RWPE2 (cell line): ENCODE results near the gene SHROOM3.

ENCODE experiments used
- ATAC-seq: fragments of 200-7000 bp; cut with Tn5 transposase; 3 replicates; pipeline ENCODE4 v1.9.1; 2021; ENCODE audit warnings: low read depth
- DNase-seq: peaks from one replicate; pipeline ENCODE4 v3.0.0-alpha.2; 2020; ENCODE audit warnings: low spot score
- H3K27ac ChIP-seq: fragments of 450-650 bp; 2 replicates; pipeline ENCODE4 v1.5.1; 2017; ENCODE audit warnings: mild to moderate bottlenecking; ENCODE audit not compliant: poor library complexity, severe bottlenecking
- H3K27me3 ChIP-seq: fragments of 250-450 bp; sonication (Bioruptor Pico); 2 replicates; pipeline ENCODE4 v1.5.1; 2021; ENCODE audit warnings: mild to moderate bottlenecking, moderate library complexity; ENCODE audit not compliant: insufficient read depth, poor library complexity, severe bottlenecking
- H3K36me3 ChIP-seq: fragments of 250-450 bp; sonication (Bioruptor Pico); 2 replicates; pipeline ENCODE4 v1.5.1; 2020; ENCODE audit warnings: low read depth, mild to moderate bottlenecking, moderate library complexity
- H3K4me1 ChIP-seq: fragments of 250-450 bp; sonication (Bioruptor Pico); 2 replicates; pipeline ENCODE4 v1.5.1; 2021; ENCODE audit warnings: mild to moderate bottlenecking, moderate library complexity; ENCODE audit not compliant: insufficient read depth, poor library complexity, severe bottlenecking
- H3K4me3 ChIP-seq: fragments of 250-450 bp; sonication (Bioruptor Pico); 2 replicates; pipeline ENCODE4 v1.5.1; 2021; ENCODE audit warnings: mild to moderate bottlenecking, moderate library complexity; ENCODE audit not compliant: severe bottlenecking
- H3K9me3 ChIP-seq: fragments of 250-450 bp; sonication (Bioruptor Pico); 2 replicates; pipeline ENCODE4 v1.5.1; 2021; ENCODE audit warnings: mild to moderate bottlenecking, moderate library complexity; ENCODE audit not compliant: severe bottlenecking
- TF ChIP-seq, protein P1 (sequence below): fragments of 450-650 bp; IDR thresholded peaks from one replicate; pipeline ENCODE4 v1.5.1; 2017; ENCODE audit warnings: mild to moderate bottlenecking, moderate library complexity; ENCODE audit not compliant: poor library complexity, severe bottlenecking

SHROOM3 gene

DNA sequence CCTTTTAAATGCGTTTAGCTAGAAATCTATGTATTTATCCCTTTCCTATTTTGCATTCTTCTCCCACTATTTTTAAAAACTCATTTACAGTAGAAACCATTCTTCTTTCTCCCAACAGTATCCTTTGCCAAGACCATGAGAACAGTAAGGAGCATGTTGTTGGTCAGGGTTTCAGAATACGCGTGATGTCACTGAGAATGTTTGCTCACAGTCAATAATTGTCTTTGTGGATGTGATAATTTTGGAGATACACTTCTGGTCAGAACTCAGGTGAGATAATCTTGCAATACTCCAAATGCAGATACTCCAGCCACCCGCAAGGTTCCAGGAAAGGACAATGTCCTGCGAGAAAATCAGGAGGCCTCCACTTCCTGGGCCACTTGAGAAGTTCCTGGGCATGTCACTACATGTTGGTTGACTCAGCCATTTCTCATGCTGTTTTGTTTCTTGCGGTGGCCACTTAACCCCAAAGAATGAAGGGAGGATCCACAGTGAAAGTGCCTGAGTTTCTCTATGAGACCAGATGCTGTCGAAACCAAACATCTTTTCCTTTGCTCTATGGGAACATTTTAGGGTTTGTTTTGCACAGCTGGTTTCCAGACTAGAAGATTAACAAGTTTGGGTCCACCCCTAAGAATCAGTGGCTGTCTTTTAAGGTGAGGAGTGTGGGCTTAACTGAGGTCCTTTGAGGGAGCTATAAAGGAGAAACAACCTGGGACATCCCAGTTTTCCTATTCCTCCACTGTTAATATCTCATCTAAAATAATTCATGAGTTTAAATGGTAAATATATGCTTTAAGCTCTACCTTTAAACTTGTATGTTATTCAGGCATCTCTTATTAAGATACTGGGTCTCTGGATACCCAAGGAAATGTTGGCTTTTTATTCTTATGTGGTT is 346.9 kb downstream of the SHROOM3 start:
- peaks cover 26% of the 10 kb centered on the region for H3K4me1 ChIP-seq
- H3K4me3 ChIP-seq = no peak overlapping the region
- no peaks in the 10 kb centered on the region for H3K9me3 ChIP-seq
- peak; percentile 87 for ATAC-seq
- peak; percentile 83 for DNase-seq
- no peaks in the 10 kb centered on the region for H3K27me3 ChIP-seq
- peak overlapping the region; percentile 85 for H3K27ac ChIP-seq
- H3K36me3 ChIP-seq = peaks cover 56% of the 10 kb centered on the region
- TF ChIP-seq, protein P1, sequence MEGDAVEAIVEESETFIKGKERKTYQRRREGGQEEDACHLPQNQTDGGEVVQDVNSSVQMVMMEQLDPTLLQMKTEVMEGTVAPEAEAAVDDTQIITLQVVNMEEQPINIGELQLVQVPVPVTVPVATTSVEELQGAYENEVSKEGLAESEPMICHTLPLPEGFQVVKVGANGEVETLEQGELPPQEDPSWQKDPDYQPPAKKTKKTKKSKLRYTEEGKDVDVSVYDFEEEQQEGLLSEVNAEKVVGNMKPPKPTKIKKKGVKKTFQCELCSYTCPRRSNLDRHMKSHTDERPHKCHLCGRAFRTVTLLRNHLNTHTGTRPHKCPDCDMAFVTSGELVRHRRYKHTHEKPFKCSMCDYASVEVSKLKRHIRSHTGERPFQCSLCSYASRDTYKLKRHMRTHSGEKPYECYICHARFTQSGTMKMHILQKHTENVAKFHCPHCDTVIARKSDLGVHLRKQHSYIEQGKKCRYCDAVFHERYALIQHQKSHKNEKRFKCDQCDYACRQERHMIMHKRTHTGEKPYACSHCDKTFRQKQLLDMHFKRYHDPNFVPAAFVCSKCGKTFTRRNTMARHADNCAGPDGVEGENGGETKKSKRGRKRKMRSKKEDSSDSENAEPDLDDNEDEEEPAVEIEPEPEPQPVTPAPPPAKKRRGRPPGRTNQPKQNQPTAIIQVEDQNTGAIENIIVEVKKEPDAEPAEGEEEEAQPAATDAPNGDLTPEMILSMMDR = no peak

DNA sequence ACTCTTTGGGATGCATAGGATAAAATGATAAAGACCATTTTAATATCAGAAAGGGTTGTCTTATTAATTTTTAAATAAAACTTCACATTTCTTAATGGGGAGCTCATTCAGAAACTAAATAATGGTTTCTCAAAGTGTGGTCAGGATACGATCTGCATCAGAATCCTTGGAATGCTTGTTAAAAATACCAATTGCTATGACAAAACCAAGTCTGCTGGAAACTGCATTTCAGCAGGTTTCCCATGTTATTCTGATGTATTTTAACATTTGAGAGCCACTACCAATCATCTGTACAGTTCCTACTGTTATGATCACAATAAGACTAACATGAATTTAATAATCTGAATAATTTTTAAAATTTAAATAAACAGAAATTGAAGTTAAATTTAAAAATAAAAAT is 347.8 kb downstream of the SHROOM3 start:
- TF ChIP-seq, protein P1 = no peak
- peaks cover 26% of the 10 kb centered on the region for H3K4me1 ChIP-seq

DNA sequence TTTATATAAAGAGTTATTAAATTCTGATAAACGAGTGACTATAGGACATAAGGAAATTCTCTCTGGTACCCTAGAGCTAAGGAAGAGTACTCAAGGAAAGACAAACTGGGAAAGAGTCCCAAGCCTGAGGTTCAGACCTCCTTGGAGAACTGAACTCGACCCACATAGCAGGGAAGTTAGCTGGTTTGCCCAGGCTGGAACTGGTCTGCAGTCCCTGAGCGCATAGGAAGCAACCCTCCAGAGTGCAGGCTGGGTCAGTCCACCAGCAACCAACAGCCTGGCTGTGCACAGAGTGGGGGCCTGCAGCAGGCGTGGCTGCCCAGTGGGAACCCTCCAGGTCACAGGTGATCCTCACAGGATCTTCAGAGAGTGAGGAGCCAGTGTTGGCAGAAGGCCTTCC is 348.8 kb downstream of the SHROOM3 start:
- Histone ChIP-seq H3K4me1 (peaks cover 26% of the 10 kb centered on the region), H3K4me3 (no peak overlapping the region), H3K9me3 (no peaks in the 10 kb centered on the region), H3K27ac (peak overlapping the region; percentile 85), H3K27me3 (no peaks in the 10 kb centered on the region), H3K36me3 (peaks cover 46% of the 10 kb centered on the region)
- ATAC-seq (no peak), DNase-seq (no peak)
- TF ChIP-seq, protein P1 = no peak

More for the DNA sequence above, 347.8 kb downstream of the SHROOM3 start:
- Histone ChIP-seq H3K27me3 (no peaks in the 10 kb centered on the region), H3K27ac (peak overlapping the region; percentile 85), H3K36me3 (peaks cover 47% of the 10 kb centered on the region), H3K9me3 (no peaks in the 10 kb centered on the region), H3K4me3 (no peak overlapping the region)
- ATAC-seq (peak; percentile 58), DNase-seq (no peak)

DNA sequence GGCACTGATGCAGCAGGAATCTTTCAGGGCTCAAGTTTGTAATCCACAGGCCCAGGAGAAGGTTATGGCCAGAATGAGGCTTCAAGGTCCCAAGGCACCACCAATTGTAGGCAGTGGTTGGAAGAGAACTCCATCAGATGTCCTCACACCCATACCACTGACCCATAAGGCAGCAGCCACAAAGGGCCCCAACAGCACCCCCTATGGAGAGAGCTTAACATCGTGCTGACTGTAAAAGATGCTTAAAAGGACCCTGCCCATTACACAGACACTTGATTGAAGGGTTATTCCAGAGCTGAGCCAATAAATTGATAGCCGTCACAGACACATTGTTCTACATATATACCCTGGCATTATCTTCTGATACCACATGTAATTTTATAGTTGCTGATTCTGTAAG is 349.2 kb downstream of the SHROOM3 start:
- H3K27ac ChIP-seq = no peak overlapping the region
- no peak overlapping the region for H3K4me3 ChIP-seq
- DNase-seq (no peak), ATAC-seq (no peak)
- TF ChIP-seq, protein P1 = no peak
- H3K27me3 ChIP-seq = no peaks in the 10 kb centered on the region
- peaks cover 42% of the 10 kb centered on the region for H3K36me3 ChIP-seq
- no peaks in the 10 kb centered on the region for H3K9me3 ChIP-seq
- H3K4me1 ChIP-seq = peaks cover 26% of the 10 kb centered on the region

DNA sequence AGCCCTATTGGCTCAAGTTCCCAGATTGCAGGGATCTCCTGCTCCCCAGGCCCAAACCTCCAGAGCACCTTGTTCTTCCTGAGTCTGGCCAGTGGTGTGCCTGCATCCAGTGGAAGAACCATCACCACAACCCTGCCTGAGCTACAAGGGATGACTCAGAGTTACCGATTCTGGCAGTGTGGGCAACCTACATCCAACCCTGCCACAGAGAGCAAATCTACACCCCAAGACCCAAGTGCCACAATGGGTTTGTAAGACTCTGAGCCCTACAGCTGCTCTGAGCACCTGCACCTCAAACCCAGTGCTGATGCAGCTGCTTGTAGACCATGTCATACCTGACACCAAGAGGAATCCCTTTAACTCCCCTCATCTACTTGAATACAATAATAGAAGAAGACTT is 352.9 kb downstream of the SHROOM3 start:
- H3K36me3 ChIP-seq = peaks cover 12% of the 10 kb centered on the region
- H3K4me1 ChIP-seq = peaks cover 7% of the 10 kb centered on the region
- no peaks in the 10 kb centered on the region for H3K27me3 ChIP-seq
- H3K4me3 ChIP-seq = no peak overlapping the region
- TF ChIP-seq, protein P1 = no peak
- ATAC-seq (peak; percentile 21; the same call in 1 of the 3 replicates), DNase-seq (no peak)
- H3K9me3 ChIP-seq = no peaks in the 10 kb centered on the region
- no peak overlapping the region for H3K27ac ChIP-seq
